K562 (cell line): ENCODE measurements around the gene USP32. TPM values are rescaled to one million over a fixed set of nuclear protein-coding genes. Genes with fewer than 3 reads are reported as not detected.

ENCODE experiments used
- ATAC-seq: fragments of 200-7000 bp; cut with Tn5 transposase; 3 replicates; pipeline ENCODE4 v1.9.1; 2020; ENCODE audit warnings: moderate library complexity
- BruUV-seq: library from RNA; stranded (reverse); fragments of 400-500 nt; replicated peaks from 2 replicates; lab custom pipeline; 2021; lab: Mats Ljungman, UMichigan
- CTCF ChIA-PET: fragments of 300-600 bp; formaldehyde crosslinking; extraction: SDS; loops from one replicate; lab custom pipeline; 2021; ENCODE audit warnings: low intra/inter-chr PET ratio; lab: Yijun Ruan, JAX
- POLR2A ChIA-PET: fragments of 300-600, 350-650 bp; sonication (Branson Sonifier 250); formaldehyde crosslinking; extraction: SDS; loops from one replicate; lab custom pipeline; 2021; ENCODE audit warnings: antibody characterized with exemption, inconsistent platforms; lab: Yijun Ruan, JAX
- DNase-seq, 4 experiments: peaks; one replicate each; pipeline versions ENCODE4 v3.0.0 to v3.0.0-alpha.2; 2011 to 2018; ENCODE audit warnings: low spot score in 3 of 4, mixed read lengths in 3 of 4; ENCODE audit errors: extremely low read depth in 1 of 4
- FAIRE-seq: peaks from 2 replicates; lab custom pipeline; 2011; peaks lifted over from hg19 to GRCh38; lab: Jason Lieb, UNC
- H2AFZ ChIP-seq: 2 replicates; pipeline ENCODE4 v1.6.0; 2011; ENCODE audit warnings: low read depth, low read length, control low read depth, inconsistent platforms
- H3K27ac ChIP-seq: fragments of 200-600 bp; 3 replicates; pipeline ENCODE4 v1.8.0; 2011; ENCODE audit warnings: low read depth, mild to moderate bottlenecking, control low read depth, inconsistent platforms, low read length, moderate library complexity, mixed read lengths; ENCODE audit errors: extremely low read depth
- H3K27me3 ChIP-seq, 2 experiments: fragments of 300-600 bp in 1 of 2; 2 replicates in 1 of 2; 3 replicates in 1 of 2; pipeline versions ENCODE4 v1.6.0 to v1.8.0; 2011; ENCODE audit warnings: inconsistent platforms in 2 of 2, low read length in 2 of 2, mild to moderate bottlenecking in 1 of 2, mixed read lengths in 1 of 2, moderate library complexity in 1 of 2; ENCODE audit not compliant: control insufficient read depth in 2 of 2, insufficient read depth in 2 of 2
- H3K36me3 ChIP-seq: fragments of 300-600 bp; 3 replicates; pipeline ENCODE4 v1.8.0; 2011; ENCODE audit warnings: mild to moderate bottlenecking, low read length, inconsistent platforms; ENCODE audit not compliant: control insufficient read depth, insufficient read depth
- H3K4me1 ChIP-seq, 2 experiments: fragments of 200-600 bp in 1 of 2; replicated peaks in 1 of 2; 2 replicates in 1 of 2; 3 replicates in 1 of 2; pipeline versions ENCODE4 v1.5.1 to v1.8.0; 2011; ENCODE audit warnings: inconsistent platforms in 2 of 2, low read length in 2 of 2, mild to moderate bottlenecking in 1 of 2, mixed read lengths in 1 of 2, moderate library complexity in 1 of 2; ENCODE audit not compliant: control insufficient read depth in 2 of 2, insufficient read depth in 2 of 2
- H3K4me2 ChIP-seq: 2 replicates; pipeline ENCODE4 v1.6.1; 2011; ENCODE audit warnings: low read length, control low read depth, inconsistent platforms, mixed read lengths; ENCODE audit not compliant: insufficient read depth
- H3K4me3 ChIP-seq: fragments of 200-600 bp; sonication (generic), shearing (Covaris generic); 2 replicates; pipeline ENCODE4 v1.5.1; 2016; ENCODE audit warnings: control low read depth, inconsistent platforms
- H3K79me2 ChIP-seq: fragments of 200-600 bp; 3 replicates; pipeline ENCODE4 v1.8.0; 2011; ENCODE audit warnings: low read length, inconsistent platforms; ENCODE audit not compliant: control insufficient read depth, insufficient read depth
- H3K9ac ChIP-seq, 2 experiments: 2 replicates each; pipeline versions ENCODE4 v1.6.0 to v1.6.1; 2011; ENCODE audit warnings: low read depth in 2 of 2, low read length in 2 of 2, control low read depth in 1 of 2, inconsistent platforms in 1 of 2, mild to moderate bottlenecking in 1 of 2, mixed read lengths in 1 of 2; ENCODE audit not compliant: insufficient read depth in 1 of 2
- H3K9me1 ChIP-seq: one replicate; pipeline ENCODE4 v1.6.0; 2011; ENCODE audit warnings: inconsistent platforms, mild to moderate bottlenecking, low read length, moderate library complexity; ENCODE audit not compliant: control insufficient read depth, insufficient read depth
- H3K9me3 ChIP-seq: replicated peaks from 2 replicates; pipeline ENCODE4 v1.5.1; 2011; ENCODE audit warnings: low read depth, low read length, inconsistent platforms; ENCODE audit not compliant: control insufficient read depth, insufficient read depth
- H4K20me1 ChIP-seq: replicated peaks from 2 replicates; pipeline ENCODE4 v1.6.1; 2011; ENCODE audit warnings: low read length, inconsistent platforms, mixed read lengths; ENCODE audit not compliant: control insufficient read depth, insufficient read depth
- CSDE1 ChIP-seq, 2 experiments: fragments of 450-650 bp; IDR thresholded peaks; 2 replicates each; pipeline ENCODE4 v1.6.1; 2016; ENCODE audit warnings: mild to moderate bottlenecking in 1 of 2
- DACH1 ChIP-seq: fragments of 450-650 bp; IDR thresholded peaks from 2 replicates; pipeline ENCODE4 v1.6.1; 2018; ENCODE audit not compliant: partially characterized antibody
- DDX20 ChIP-seq: fragments of 450-650 bp; IDR thresholded peaks from 2 replicates; pipeline ENCODE4 v1.6.1; 2016; ENCODE audit warnings: missing genetic modification characterization, low read depth, mild to moderate bottlenecking, missing compliant biosample characterization, moderate library complexity
- EWSR1 ChIP-seq: fragments of 450-650 bp; IDR thresholded peaks from 2 replicates; pipeline ENCODE4 v1.6.1; 2018; ENCODE audit warnings: borderline replicate concordance, mild to moderate bottlenecking, low read depth, moderate library complexity; ENCODE audit not compliant: partially characterized antibody
- GABPA ChIP-seq: fragments of 200-800 bp; sonication (Bioruptor generic); conservative IDR thresholded peaks from 2 replicates; pipeline ENCODE4 v1.6.1; 2016; ENCODE audit warnings: low read depth, missing genetic modification characterization, missing compliant biosample characterization
- GTF2F1 ChIP-seq: IDR thresholded peaks from 2 replicates; pipeline ENCODE4 v1.6.1; 2011; ENCODE audit warnings: low read depth, low read length, improper control_type of control experiment
- MTA3 ChIP-seq: fragments of 450-650 bp; formaldehyde crosslinking; IDR thresholded peaks from 2 replicates; pipeline ENCODE4 v1.6.1; 2017; ENCODE audit warnings: mild to moderate bottlenecking, borderline replicate concordance
- MYC ChIP-seq, 2 experiments: fragments of 250-450 bp in 1 of 2; sonication (Bioruptor Pico) in 1 of 2; IDR thresholded peaks; 2 replicates each; pipeline versions ENCODE4 v1.5.1 to v1.6.1; 2012 to 2021; ENCODE audit warnings: low read depth in 2 of 2, borderline replicate concordance in 1 of 2, improper control_type of control experiment in 1 of 2, low read length in 1 of 2, mild to moderate bottlenecking in 1 of 2, moderate library complexity in 1 of 2
- SIN3B ChIP-seq: fragments of 450-650 bp; IDR thresholded peaks from 2 replicates; pipeline ENCODE4 v1.6.1; 2017; ENCODE audit warnings: low read depth, mild to moderate bottlenecking, moderate library complexity
- ZBTB17 ChIP-seq: fragments of 450-650 bp; formaldehyde crosslinking; IDR thresholded peaks from 2 replicates; pipeline ENCODE4 v1.4.0; 2020; ENCODE audit warnings: mild to moderate bottlenecking
- ZNF583 ChIP-seq: fragments of 250-450 bp; sonication (Bioruptor Pico); IDR thresholded peaks from 2 replicates; pipeline ENCODE4 v1.4.0; 2020
- ZNF764 ChIP-seq: fragments of 250-450 bp; sonication (Bioruptor Pico); IDR thresholded peaks from 2 replicates; pipeline ENCODE4 v1.4.0; 2020; ENCODE audit warnings: low read depth, mild to moderate bottlenecking, moderate library complexity
- WGBS: fragments of 100-300 bp; shearing (Covaris generic); methylation state at CpG from one replicate; pipeline ENCODE4 v1.1.6; 2016; ENCODE audit warnings: low coverage, mixed read lengths; ENCODE audit not compliant: insufficient coverage; ENCODE audit errors: missing lambda C conversion rate; 5-methylcytosine and 5-hydroxymethylcytosine counted together
- in situ Hi-C: fragments of 300-500 bp; cut with MboI; formaldehyde crosslinking; loops from 4 replicates; pipeline ENCODE4 v1.15.0; 2018; ENCODE audit warnings: inconsistent platforms, mixed read lengths
- intact Hi-C: fragments of 100-400 bp; cut with micrococcal nuclease; formaldehyde crosslinking; loops from 2 replicates; pipeline ENCODE4 v1.14.2; 2022
- polyA plus RNA-seq, 8 experiments: library from polyadenylated mRNA; depleted of rRNA in 4 of 8; stranded (reverse) in 5 of 8; unstranded in 3 of 8; fragments of >200 nt; fragmentation: Nextera tagmentation in 2 of 8; fragmentation: Illumina TruSeq in 1 of 8; extraction: Ambion mirVana in 2 of 8; extraction: Trizol in 1 of 8; gene quantifications; 2 replicates each; pipeline versions ENCODE4 v1.2.1 to v1.2.3, GENCODE V29; 2011 to 2014; ENCODE audit warnings: inconsistent platforms in 1 of 8, missing spikeins in 1 of 8
- total RNA-seq, 7 experiments: library from RNA; depleted of rRNA in 6 of 7; stranded (reverse); fragments of >200 nt in 6 of 7; fragmentation: Illumina TruSeq in 2 of 7; extraction: Trizol in 2 of 7; gene quantifications; 2 replicates each; pipeline versions ENCODE4 v1.2.1 to v1.2.3, GENCODE V29; 2011 to 2021; ENCODE audit warnings: low replicate concordance in 1 of 7
- TF ChIP-seq, protein P1 (sequence below), 2 experiments: fragments of 450-650 bp in 1 of 2; sonication (generic) in 1 of 2; formaldehyde crosslinking in 1 of 2; IDR thresholded peaks; 2 replicates each; pipeline versions ENCODE4 v1.7.1 to v1.9.0; 2016 to 2022; ENCODE audit warnings: inconsistent platforms in 1 of 2, mild to moderate bottlenecking in 1 of 2, missing genetic modification reagents in 1 of 2
- TF ChIP-seq, protein P2 (sequence below): sonication (generic); formaldehyde crosslinking; IDR thresholded peaks from 2 replicates; pipeline ENCODE4 v1.9.0; 2022; ENCODE audit warnings: mild to moderate bottlenecking, missing genetic modification reagents

The USP32 gene
- total and polyA plus RNA-seq, 9 of the 15 experiments (the other 6 are each of a cell fraction or from before 2014, with no cell fraction given): 18.0 to 69.3 (median 47.1) TPM

DNA sequence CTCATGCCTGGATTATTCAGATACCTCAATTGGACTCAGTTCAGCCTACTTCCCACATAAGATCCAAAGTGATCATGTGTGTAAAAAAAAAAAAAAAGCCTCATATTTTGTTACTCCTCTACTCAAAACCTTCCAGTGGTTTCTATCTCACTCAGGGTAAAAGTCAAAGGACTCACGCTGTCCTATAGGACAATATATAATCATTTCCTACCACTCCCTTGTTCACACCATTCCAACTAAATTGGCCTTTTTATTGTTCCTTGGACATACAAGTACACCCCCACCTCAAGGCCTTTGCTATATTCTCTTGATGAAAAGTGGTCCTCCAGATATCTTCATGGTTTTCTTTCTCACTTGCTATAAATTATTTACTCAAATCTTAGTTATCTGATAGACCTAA lies 99.2 kb downstream of the USP32 start:
- H3K9me1 ChIP-seq: no peaks in the 10 kb centered on the region
- no peak overlapping the region for H2AFZ ChIP-seq
- peaks cover 22% of the 10 kb centered on the region for H3K79me2 ChIP-seq
- intact Hi-C loops: no loop called here
- H4K20me1 ChIP-seq: no peaks in the 10 kb centered on the region
- no peak overlapping the region for H3K9ac ChIP-seq
- in situ Hi-C loops: no loop called here
- ATAC-seq (no peak), DNase-seq (no peak), FAIRE-seq (no peak)
- H3K27me3 ChIP-seq: no peaks in the 10 kb centered on the region
- H3K4me2 ChIP-seq: no peak overlapping the region
- no peak overlapping the region for H3K27ac ChIP-seq
- WGBS: 100% methylated on average over 1 of the region's 1 CpG
- H3K4me1 ChIP-seq: peaks cover 0 to under 1% of the 10 kb centered on the region in 2 experiments; a peak in 2 of 5 replicates
- H3K4me3 ChIP-seq: no peak overlapping the region
- H3K36me3 ChIP-seq: peaks cover 68% of the 10 kb centered on the region
- POLR2A ChIA-PET: no interaction called here
- TSS peak; percentile 22 for BruUV-seq
- CTCF ChIA-PET: no interaction called here
- H3K9me3 ChIP-seq: no peaks in the 10 kb centered on the region
- no peak for TF ChIP-seq DDX20
- TF ChIP-seq GTF2F1: no peak
- TF ChIP-seq SIN3B: no peak
- no peak for TF ChIP-seq MYC (IDR thresholded peaks at IDR 0.05; ENCODE audit: low read depth, low read length)
- no peak for TF ChIP-seq MYC (CRISPR knock-in tag; IDR thresholded peaks at IDR 0.05; ENCODE audit: borderline replicate concordance, low read depth)
- TF ChIP-seq DACH1: no peak
- no peak for TF ChIP-seq ZNF583 (CRISPR knock-in tag)
- no peak for TF ChIP-seq ZBTB17 (CRISPR knock-in tag)
- no peak for TF ChIP-seq CSDE1 (IDR thresholded peaks at IDR 0.05)
- no peak for TF ChIP-seq EWSR1
- TF ChIP-seq, protein P1, sequence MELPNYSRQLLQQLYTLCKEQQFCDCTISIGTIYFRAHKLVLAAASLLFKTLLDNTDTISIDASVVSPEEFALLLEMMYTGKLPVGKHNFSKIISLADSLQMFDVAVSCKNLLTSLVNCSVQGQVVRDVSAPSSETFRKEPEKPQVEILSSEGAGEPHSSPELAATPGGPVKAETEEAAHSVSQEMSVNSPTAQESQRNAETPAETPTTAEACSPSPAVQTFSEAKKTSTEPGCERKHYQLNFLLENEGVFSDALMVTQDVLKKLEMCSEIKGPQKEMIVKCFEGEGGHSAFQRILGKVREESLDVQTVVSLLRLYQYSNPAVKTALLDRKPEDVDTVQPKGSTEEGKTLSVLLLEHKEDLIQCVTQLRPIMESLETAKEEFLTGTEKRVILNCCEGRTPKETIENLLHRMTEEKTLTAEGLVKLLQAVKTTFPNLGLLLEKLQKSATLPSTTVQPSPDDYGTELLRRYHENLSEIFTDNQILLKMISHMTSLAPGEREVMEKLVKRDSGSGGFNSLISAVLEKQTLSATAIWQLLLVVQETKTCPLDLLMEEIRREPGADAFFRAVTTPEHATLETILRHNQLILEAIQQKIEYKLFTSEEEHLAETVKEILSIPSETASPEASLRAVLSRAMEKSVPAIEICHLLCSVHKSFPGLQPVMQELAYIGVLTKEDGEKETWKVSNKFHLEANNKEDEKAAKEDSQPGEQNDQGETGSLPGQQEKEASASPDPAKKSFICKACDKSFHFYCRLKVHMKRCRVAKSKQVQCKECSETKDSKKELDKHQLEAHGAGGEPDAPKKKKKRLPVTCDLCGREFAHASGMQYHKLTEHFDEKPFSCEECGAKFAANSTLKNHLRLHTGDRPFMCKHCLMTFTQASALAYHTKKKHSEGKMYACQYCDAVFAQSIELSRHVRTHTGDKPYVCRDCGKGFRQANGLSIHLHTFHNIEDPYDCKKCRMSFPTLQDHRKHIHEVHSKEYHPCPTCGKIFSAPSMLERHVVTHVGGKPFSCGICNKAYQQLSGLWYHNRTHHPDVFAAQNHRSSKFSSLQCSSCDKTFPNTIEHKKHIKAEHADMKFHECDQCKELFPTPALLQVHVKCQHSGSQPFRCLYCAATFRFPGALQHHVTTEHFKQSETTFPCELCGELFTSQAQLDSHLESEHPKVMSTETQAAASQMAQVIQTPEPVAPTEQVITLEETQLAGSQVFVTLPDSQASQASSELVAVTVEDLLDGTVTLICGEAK (IDR thresholded peaks at IDR 0.05): no peak
- TF ChIP-seq, protein P1 (CRISPR knock-in tag; IDR thresholded peaks at IDR 0.05): no peak
- TF ChIP-seq MTA3: no peak
- no peak for TF ChIP-seq ZNF764 (CRISPR knock-in tag)
- no peak for TF ChIP-seq GABPA (tag)
- TF ChIP-seq, protein P2, sequence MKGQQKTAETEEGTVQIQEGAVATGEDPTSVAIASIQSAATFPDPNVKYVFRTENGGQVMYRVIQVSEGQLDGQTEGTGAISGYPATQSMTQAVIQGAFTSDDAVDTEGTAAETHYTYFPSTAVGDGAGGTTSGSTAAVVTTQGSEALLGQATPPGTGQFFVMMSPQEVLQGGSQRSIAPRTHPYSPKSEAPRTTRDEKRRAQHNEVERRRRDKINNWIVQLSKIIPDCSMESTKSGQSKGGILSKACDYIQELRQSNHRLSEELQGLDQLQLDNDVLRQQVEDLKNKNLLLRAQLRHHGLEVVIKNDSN (CRISPR knock-in tag): no peak
